ENCODE measurements around the gene CCDC28A. TPM values are rescaled to one million over a fixed set of nuclear protein-coding genes. Genes with fewer than 3 reads are reported as not detected.
A peak's percentile ranks its signal among the peaks of the same experiment; 100 is the strongest.

CCDC28A gene
- 5.0 and 7.3 TPM in 2 replicates for total RNA-seq
- long read RNA-seq, transcript CCDC28A-202 (6 exons, 1,505 nt) = major isoform, 10 of 12 reads
- long read RNA-seq, partial matches to known transcripts = 1 of 12 reads
- long read RNA-seq, other reads (novel, unspliced or antisense) = 1 of 12 reads

DNA sequence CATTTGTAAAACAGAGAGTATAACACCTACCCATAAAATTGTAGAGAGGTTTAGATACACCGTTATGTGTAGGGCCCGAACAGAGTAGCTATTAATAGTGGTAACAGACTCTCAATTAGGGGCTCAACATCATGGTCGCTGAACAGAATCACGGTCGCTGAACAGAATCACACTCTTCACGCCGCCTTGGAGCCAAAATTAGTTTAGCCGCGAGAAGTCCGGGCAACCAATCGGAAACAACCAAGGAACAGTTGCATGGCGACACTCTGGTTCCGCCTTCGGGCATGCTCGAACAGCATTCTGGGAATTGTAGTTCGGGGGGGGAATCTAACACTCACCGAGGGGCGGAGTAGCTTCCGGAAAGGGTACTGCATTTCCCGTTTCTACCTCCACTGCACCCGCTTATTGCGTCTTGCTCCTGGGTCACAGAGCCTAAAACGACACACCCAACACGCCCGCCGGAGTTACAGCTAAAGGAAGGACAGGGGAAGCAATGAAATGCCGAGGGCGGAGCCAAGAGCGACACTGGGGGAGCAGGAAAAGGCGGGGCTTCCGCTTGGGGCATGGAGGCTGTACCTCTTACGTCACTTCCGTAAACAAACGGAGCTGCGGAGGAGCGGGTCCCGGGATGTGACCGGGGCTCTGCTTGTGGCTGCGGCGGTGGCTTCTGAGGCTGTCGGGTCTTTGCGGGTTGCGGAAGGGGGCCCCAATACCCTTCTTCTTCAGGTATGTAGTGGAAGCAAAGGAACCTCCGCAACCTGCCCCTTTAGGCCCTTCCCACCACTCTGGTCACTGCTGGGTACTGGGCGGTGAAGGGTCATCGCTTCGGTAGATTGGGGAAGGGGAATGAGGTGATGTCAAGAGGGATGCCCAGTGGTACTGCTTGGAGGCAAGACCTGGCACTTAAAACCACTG, at the start of gene CCDC28A:
Gene CCDC28A, plus strand, starts transcription at position 593 of the 915 bp plus-strand sequence. CDS start 2,352 bp downstream, outside the sequence.
- peaks cover 27% of the 10 kb centered on the region for H3K4me1 Mint-ChIP-seq

DNA sequence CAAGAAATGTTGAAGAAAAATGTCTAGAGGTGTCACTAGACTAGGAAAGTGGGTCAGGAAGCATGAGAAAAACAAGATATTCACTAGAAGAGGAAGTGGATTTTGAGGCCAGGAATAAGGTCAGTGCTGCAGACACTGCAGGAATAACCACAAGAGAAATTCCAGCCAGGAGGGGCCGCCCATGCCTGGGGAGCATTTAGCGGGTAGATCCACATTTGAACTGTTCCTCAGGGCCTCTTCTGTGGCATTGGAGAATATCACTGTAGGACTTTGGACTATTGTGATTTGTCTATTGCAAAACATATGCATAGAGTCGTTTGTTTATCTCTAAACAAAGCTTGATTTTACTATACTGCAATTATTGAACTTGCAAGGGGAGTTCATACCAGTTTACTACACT, 49.6 kb upstream of the CCDC28A start:
- Mint-ChIP-seq H3K4me3 (no peak overlapping the region), H3K9me3 (no peaks in the 10 kb centered on the region), H3K27ac (ENCODE audit: unreplicated experiment) (peak overlapping the region; percentile 1), H3K36me3 (ENCODE audit: low read depth) (no peaks in the 10 kb centered on the region), H3K4me1 (peaks cover 23% of the 10 kb centered on the region), H3K27me3 (ENCODE audit: low read depth) (no peaks in the 10 kb centered on the region)
- no peak for DNase-seq (ENCODE audit: low read depth, low spot score)
- TF ChIP-seq, protein P1, sequence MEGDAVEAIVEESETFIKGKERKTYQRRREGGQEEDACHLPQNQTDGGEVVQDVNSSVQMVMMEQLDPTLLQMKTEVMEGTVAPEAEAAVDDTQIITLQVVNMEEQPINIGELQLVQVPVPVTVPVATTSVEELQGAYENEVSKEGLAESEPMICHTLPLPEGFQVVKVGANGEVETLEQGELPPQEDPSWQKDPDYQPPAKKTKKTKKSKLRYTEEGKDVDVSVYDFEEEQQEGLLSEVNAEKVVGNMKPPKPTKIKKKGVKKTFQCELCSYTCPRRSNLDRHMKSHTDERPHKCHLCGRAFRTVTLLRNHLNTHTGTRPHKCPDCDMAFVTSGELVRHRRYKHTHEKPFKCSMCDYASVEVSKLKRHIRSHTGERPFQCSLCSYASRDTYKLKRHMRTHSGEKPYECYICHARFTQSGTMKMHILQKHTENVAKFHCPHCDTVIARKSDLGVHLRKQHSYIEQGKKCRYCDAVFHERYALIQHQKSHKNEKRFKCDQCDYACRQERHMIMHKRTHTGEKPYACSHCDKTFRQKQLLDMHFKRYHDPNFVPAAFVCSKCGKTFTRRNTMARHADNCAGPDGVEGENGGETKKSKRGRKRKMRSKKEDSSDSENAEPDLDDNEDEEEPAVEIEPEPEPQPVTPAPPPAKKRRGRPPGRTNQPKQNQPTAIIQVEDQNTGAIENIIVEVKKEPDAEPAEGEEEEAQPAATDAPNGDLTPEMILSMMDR (conservative IDR thresholded peaks at IDR 0.05) = no peak

More for the DNA sequence above, at the start of gene CCDC28A:
- DNase-seq (ENCODE audit: low read depth, low spot score) = peak; percentile 88
- TF ChIP-seq, protein P1 (conservative IDR thresholded peaks at IDR 0.05) = no peak
- H3K27ac Mint-ChIP-seq (ENCODE audit: unreplicated experiment) = peak within 1 kb of the TSS; percentile 100
- no peaks in the 10 kb centered on the region for H3K27me3 Mint-ChIP-seq (ENCODE audit: low read depth)
- peak within 1 kb of the TSS; percentile 100 for H3K4me3 Mint-ChIP-seq
- no peaks in the 10 kb centered on the region for H3K36me3 Mint-ChIP-seq (ENCODE audit: low read depth)
- H3K9me3 Mint-ChIP-seq = no peaks in the 10 kb centered on the region

DNA sequence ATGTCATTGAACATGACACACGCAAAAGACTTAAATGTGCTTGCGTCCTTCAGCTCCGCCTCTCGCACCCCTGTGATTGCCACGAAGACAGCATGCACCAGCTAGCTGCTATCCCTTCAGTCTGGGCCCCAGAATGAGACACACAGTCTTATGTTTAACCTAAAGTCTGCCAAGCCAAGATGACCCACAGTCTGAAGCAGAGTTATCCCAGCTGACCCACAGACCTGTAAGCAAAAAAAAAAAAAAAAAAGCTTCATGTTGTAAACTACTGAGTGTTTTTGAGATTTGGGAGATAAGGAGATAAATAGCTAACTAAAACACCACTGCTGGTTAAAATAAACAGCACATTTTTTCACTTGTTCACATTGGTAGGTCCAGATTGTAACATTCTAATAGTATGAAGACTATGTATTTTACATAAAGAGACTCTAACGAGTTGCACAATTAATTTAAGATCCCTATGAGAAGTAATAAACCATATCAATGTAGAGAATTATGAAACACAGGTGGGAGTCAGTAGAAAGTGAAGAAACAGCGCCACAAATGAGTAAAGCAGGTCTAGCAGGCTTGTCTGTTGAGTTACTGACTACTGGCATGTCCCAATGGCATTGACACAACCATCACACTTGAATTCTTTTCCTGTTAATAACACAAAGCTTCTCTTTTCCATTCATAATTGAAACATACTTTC, 47.4 kb upstream of the CCDC28A start:
- no peaks in the 10 kb centered on the region for H3K27me3 Mint-ChIP-seq (ENCODE audit: low read depth)
- H3K27ac Mint-ChIP-seq (ENCODE audit: unreplicated experiment) = no peak overlapping the region
- H3K4me1 Mint-ChIP-seq = peaks cover 23% of the 10 kb centered on the region
- no peak overlapping the region for H3K4me3 Mint-ChIP-seq
- no peaks in the 10 kb centered on the region for H3K9me3 Mint-ChIP-seq
- H3K36me3 Mint-ChIP-seq (ENCODE audit: low read depth) = no peaks in the 10 kb centered on the region
- no peak for DNase-seq (ENCODE audit: low read depth, low spot score)
- TF ChIP-seq, protein P1 (conservative IDR thresholded peaks at IDR 0.05) = no peak

DNA sequence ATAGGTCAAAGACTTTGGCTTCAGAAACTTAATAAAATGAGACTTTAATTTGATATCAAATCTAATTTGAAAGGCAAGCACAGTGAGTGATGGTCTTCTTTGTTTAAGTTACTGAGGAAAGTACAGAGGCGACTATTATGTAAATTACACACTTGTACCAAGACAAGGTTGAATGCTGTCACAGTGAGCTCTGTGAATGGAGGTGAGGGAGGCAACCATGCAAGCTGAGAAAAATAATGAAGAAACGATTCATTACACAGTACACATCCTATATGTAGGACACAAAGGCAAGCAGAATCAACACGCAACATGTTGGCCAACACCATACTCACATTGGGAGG, 46.8 kb upstream of the CCDC28A start:
- Mint-ChIP-seq H3K9me3 (no peaks in the 10 kb centered on the region), H3K4me1 (peaks cover 23% of the 10 kb centered on the region), H3K27me3 (ENCODE audit: low read depth) (no peaks in the 10 kb centered on the region), H3K36me3 (ENCODE audit: low read depth) (no peaks in the 10 kb centered on the region), H3K27ac (ENCODE audit: unreplicated experiment) (no peak overlapping the region), H3K4me3 (no peak overlapping the region)
- TF ChIP-seq, protein P1 (conservative IDR thresholded peaks at IDR 0.05) = no peak
- no peak for DNase-seq (ENCODE audit: low read depth, low spot score)

DNA sequence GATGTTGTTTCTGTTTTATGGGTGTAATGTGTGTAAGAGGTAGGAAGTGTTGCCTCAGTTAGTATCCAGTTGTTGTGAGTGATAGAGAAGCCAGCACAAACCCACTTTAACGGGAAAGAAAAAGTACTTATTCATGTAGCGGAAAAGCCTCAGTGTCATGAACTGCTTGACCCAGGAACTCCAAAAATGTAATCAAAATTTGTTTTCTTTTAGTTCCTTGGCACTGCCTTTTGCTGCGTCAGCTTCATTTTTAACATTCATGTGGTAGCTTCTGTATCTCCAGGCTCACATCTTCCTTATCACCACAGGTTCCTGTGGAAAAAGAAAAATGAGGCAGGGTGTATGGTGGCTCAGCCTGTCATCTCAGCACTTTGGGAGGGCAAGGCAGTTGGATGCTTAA, 46.4 kb upstream of the CCDC28A start:
- H3K4me1 Mint-ChIP-seq = peaks cover 23% of the 10 kb centered on the region

More for the DNA sequence above, 46.4 kb upstream of the CCDC28A start:
- TF ChIP-seq, protein P1 (conservative IDR thresholded peaks at IDR 0.05) = no peak
- H3K27ac Mint-ChIP-seq (ENCODE audit: unreplicated experiment) = peak overlapping the region; percentile 48
- no peaks in the 10 kb centered on the region for H3K9me3 Mint-ChIP-seq
- no peak overlapping the region for H3K4me3 Mint-ChIP-seq
- DNase-seq (ENCODE audit: low read depth, low spot score) = no peak
- no peaks in the 10 kb centered on the region for H3K36me3 Mint-ChIP-seq (ENCODE audit: low read depth)
- no peaks in the 10 kb centered on the region for H3K27me3 Mint-ChIP-seq (ENCODE audit: low read depth)

Data from neural crest cell (in vitro differentiated cells).